IMR-90 (cell line): Measurements from ENCODE around the gene CLIC3.

Experiments
- CTCF ChIP-seq: conservative IDR thresholded peaks from 2 replicates; pipeline ENCODE4 v1.5.1; 2012; ENCODE audit warnings: mild to moderate bottlenecking, low read depth, low read length, improper control_type of control experiment
- NFE2L2 ChIP-seq: fragments of 150-350 bp; IDR thresholded peaks from 2 replicates; pipeline ENCODE4 v1.6.1; 2016; ENCODE audit warnings: low read depth, mild to moderate bottlenecking, low read length

GRCh38 chr9:136980669-136981478 is 15.5 kb downstream of the CLIC3 start:
- no peak for TF ChIP-seq CTCF
- no peak for TF ChIP-seq NFE2L2
